H9 (cell line): ENCODE measurements around the gene UBE4B. TPM values are rescaled to one million over a fixed set of nuclear protein-coding genes. Genes with fewer than 3 reads are reported as not detected.
"Not testable (repeated sequence)": the region's sequence is repeated elsewhere in the genome, so short reads cannot be mapped to it uniquely, and the experiment has no call there.

ENCODE experiments used
- DNase-seq: peaks from one replicate; pipeline ENCODE4 v3.0.0-alpha.2; 2017
- H2AFZ ChIP-seq: one replicate; pipeline ENCODE4 v1.6.1; 2013; ENCODE audit warnings: mild to moderate bottlenecking, low read length, control low read depth, moderate library complexity
- H2AK5ac ChIP-seq: 2 replicates; pipeline ENCODE4 v1.6.1; 2013; ENCODE audit warnings: low read length, control low read depth, mixed read lengths; ENCODE audit not compliant: insufficient read length
- H2BK120ac ChIP-seq: one replicate; pipeline ENCODE4 v1.6.1; 2013; ENCODE audit warnings: low read depth, mild to moderate bottlenecking, low read length, control low read depth, inconsistent platforms; ENCODE audit not compliant: poor library complexity, severe bottlenecking
- H2BK12ac ChIP-seq: 2 replicates; pipeline ENCODE4 v1.6.1; 2013; ENCODE audit warnings: low read length, control low read depth, mixed read lengths, low read depth; ENCODE audit not compliant: insufficient read length
- H2BK15ac ChIP-seq: 2 replicates; pipeline ENCODE4 v1.6.1; 2013; ENCODE audit warnings: low read depth, low read length, control low read depth
- H2BK20ac ChIP-seq: one replicate; pipeline ENCODE4 v1.6.1; 2013; ENCODE audit warnings: low read depth, mild to moderate bottlenecking, low read length, control low read depth, inconsistent platforms; ENCODE audit not compliant: poor library complexity, severe bottlenecking
- H2BK5ac ChIP-seq: 2 replicates; pipeline ENCODE4 v1.6.1; 2013; ENCODE audit warnings: low read length, control low read depth, mixed read lengths; ENCODE audit not compliant: insufficient read length
- H3K14ac ChIP-seq: 2 replicates; pipeline ENCODE4 v1.6.1; 2013; ENCODE audit warnings: low read length, control low read depth; ENCODE audit not compliant: insufficient read depth
- H3K18ac ChIP-seq: 2 replicates; pipeline ENCODE4 v1.6.1; 2013; ENCODE audit warnings: low read depth, mild to moderate bottlenecking, mixed read lengths, low read length, control low read depth; ENCODE audit not compliant: insufficient read length
- H3K23ac ChIP-seq: 2 replicates; pipeline ENCODE4 v1.6.1; 2013; ENCODE audit warnings: low read length, control low read depth, mixed read lengths, low read depth; ENCODE audit not compliant: insufficient read length
- H3K23me2 ChIP-seq: 2 replicates; pipeline ENCODE4 v1.6.1; 2013; ENCODE audit warnings: low read depth, mild to moderate bottlenecking, mixed read lengths, low read length, control low read depth; ENCODE audit not compliant: insufficient read length, poor library complexity, severe bottlenecking
- H3K27ac ChIP-seq: 2 replicates; pipeline ENCODE4 v1.5.1; 2013; ENCODE audit warnings: low read length, control low read depth, mixed read lengths, low read depth; ENCODE audit not compliant: insufficient read length
- H3K27me3 ChIP-seq: 2 replicates; pipeline ENCODE4 v1.6.1; 2013; ENCODE audit warnings: low read length, control low read depth, inconsistent platforms; ENCODE audit not compliant: insufficient read depth
- H3K4ac ChIP-seq: 2 replicates; pipeline ENCODE4 v1.6.1; 2013; ENCODE audit warnings: low read depth, mild to moderate bottlenecking, control low read depth, inconsistent platforms, low read length, moderate library complexity
- H3K4me1 ChIP-seq: 2 replicates; pipeline ENCODE4 v1.6.1; 2013; ENCODE audit warnings: low read length, control low read depth, inconsistent platforms; ENCODE audit not compliant: insufficient read depth
- H3K4me2 ChIP-seq: 2 replicates; pipeline ENCODE4 v1.6.1; 2013; ENCODE audit warnings: low read length, control low read depth, mixed read lengths; ENCODE audit not compliant: insufficient read length, insufficient read depth
- H3K56ac ChIP-seq: 2 replicates; pipeline ENCODE4 v1.6.1; 2013; ENCODE audit warnings: low read depth, mild to moderate bottlenecking, mixed read lengths, low read length, control low read depth; ENCODE audit not compliant: insufficient read length
- H3K79me1 ChIP-seq: 2 replicates; pipeline ENCODE4 v1.6.1; 2013; ENCODE audit warnings: low read depth, mild to moderate bottlenecking, moderate library complexity, low read length, control low read depth, inconsistent platforms; ENCODE audit not compliant: insufficient read depth, poor library complexity, severe bottlenecking
- H3K79me2 ChIP-seq: 2 replicates; pipeline ENCODE4 v1.6.1; 2013; ENCODE audit warnings: low read length, control low read depth, inconsistent platforms; ENCODE audit not compliant: insufficient read depth
- H3K9ac ChIP-seq: 2 replicates; pipeline ENCODE4 v1.6.1; 2013; ENCODE audit warnings: low read length, control low read depth, mixed read lengths; ENCODE audit not compliant: insufficient read length; ENCODE audit errors: extremely low read depth
- H3K9me3 ChIP-seq: one replicate; pipeline ENCODE4 v1.6.1; 2013; ENCODE audit warnings: low read depth, low read length, inconsistent platforms; ENCODE audit not compliant: control insufficient read depth
- H3T11ph ChIP-seq: one replicate; pipeline ENCODE4 v1.6.1; 2013; ENCODE audit warnings: mild to moderate bottlenecking, low read length, control low read depth, inconsistent platforms
- H4K20me1 ChIP-seq: one replicate; pipeline ENCODE4 v1.6.1; 2013; ENCODE audit not compliant: control insufficient read depth, insufficient read length, insufficient read depth
- H4K5ac ChIP-seq: 2 replicates; pipeline ENCODE4 v1.6.1; 2013; ENCODE audit warnings: low read depth, mild to moderate bottlenecking, mixed read lengths, low read length, control low read depth; ENCODE audit not compliant: insufficient read length
- H4K8ac ChIP-seq: replicated peaks from 2 replicates; pipeline ENCODE4 v1.6.1; 2013; ENCODE audit warnings: low read length, control low read depth, mixed read lengths, low read depth; ENCODE audit not compliant: insufficient read length
- H4K91ac ChIP-seq: 2 replicates; pipeline ENCODE4 v1.6.1; 2013; ENCODE audit warnings: low read depth, mild to moderate bottlenecking, moderate library complexity, mixed read lengths, low read length, control low read depth; ENCODE audit not compliant: insufficient read length
- H3K27ac Mint-ChIP-seq, 3 experiments: 2 replicates in 2 of 3; 3 replicates in 1 of 3; pipeline ENCODE4 v1.8.0; 2020 to 2021; ENCODE audit warnings: mixed read lengths in 3 of 3, mild to moderate bottlenecking in 1 of 3, moderate library complexity in 1 of 3
- H3K27me3 Mint-ChIP-seq: 2 replicates; pipeline ENCODE4 v1.8.0; 2021; ENCODE audit warnings: low read depth, mild to moderate bottlenecking, moderate library complexity, mixed read lengths
- H3K36me3 Mint-ChIP-seq, 3 experiments: 2 replicates in 2 of 3; 3 replicates in 1 of 3; pipeline ENCODE4 v1.8.0; 2020 to 2021; ENCODE audit warnings: low read depth in 3 of 3, mixed read lengths in 3 of 3; ENCODE audit not compliant: insufficient read depth in 1 of 3
- H3K4me1 Mint-ChIP-seq, 2 experiments: 2 replicates each; pipeline ENCODE4 v1.8.0; 2020; ENCODE audit warnings: mixed read lengths in 2 of 2
- H3K4me3 Mint-ChIP-seq, 2 experiments: 2 replicates in 1 of 2; 3 replicates in 1 of 2; pipeline ENCODE4 v1.8.0; 2020 to 2021; ENCODE audit warnings: mild to moderate bottlenecking in 2 of 2, mixed read lengths in 2 of 2, moderate library complexity in 1 of 2
- H3K9me3 Mint-ChIP-seq, 2 experiments: 2 replicates in 1 of 2; 3 replicates in 1 of 2; pipeline ENCODE4 v1.8.0; 2020; ENCODE audit warnings: mild to moderate bottlenecking in 2 of 2, mixed read lengths in 2 of 2, moderate library complexity in 1 of 2
- CTCF ChIP-seq: fragments of 200-600 bp; sonication (generic); conservative IDR thresholded peaks from 3 replicates; pipeline ENCODE4 v1.8.0; 2021; ENCODE audit warnings: antibody characterized with exemption, mild to moderate bottlenecking
- WGBS: extraction: QIAGEN DNeasy Blood & Tissue Kit; methylation state at CpG from one replicate; pipeline ENCODE4 v1.1.7; 2013; ENCODE audit warnings: missing lambda C conversion rate, low lambda C conversion rate, mixed read lengths; ENCODE audit not compliant: insufficient read length; ENCODE audit errors: extremely low coverage; 5-methylcytosine and 5-hydroxymethylcytosine counted together
- total RNA-seq: library from RNA; stranded (reverse); gene quantifications from 2 replicates; pipeline ENCODE4 v1.2.1, GENCODE V29; 2021

Gene UBE4B
- total RNA-seq, 1 experiment from 2014 or later = 67.6 TPM

DNA sequence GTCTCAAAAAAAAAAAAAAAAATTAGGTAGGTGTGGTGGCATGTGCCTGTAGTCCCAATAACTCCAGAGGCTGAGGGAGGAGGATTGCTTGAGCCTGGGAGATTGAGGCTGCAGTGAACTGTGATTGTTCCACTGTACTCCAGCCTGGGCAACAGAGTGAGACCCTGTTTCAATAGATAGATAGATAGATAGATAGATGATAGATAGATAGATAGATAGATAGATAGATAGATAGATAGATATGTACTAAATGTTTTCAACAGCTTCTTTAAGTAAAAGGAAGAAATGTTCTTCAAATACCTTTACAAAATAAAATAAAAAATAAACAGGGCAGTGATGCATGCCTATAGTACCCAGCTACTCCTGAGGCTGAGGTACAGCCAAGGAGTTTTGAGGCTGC is 187.4 kb downstream of the UBE4B start:
- Histone ChIP-seq H2BK20ac (no peak overlapping the region), H3K23me2 (no peaks in the 10 kb centered on the region), H3K9me3 (no peaks in the 10 kb centered on the region), H3K23ac (no peak overlapping the region), H3K27me3 (no peaks in the 10 kb centered on the region), H4K8ac (no peak overlapping the region), H3K79me1 (peaks cover 7% of the 10 kb centered on the region), H3K56ac (no peak overlapping the region), H3K79me2 (peaks cover 38% of the 10 kb centered on the region; the same call in 1 of the 2 replicates), H4K5ac (no peak overlapping the region), H2AFZ (no peak overlapping the region), H2BK12ac (no peak overlapping the region), H2AK5ac (no peak overlapping the region), H3K4ac (no peak overlapping the region), H4K91ac (no peak overlapping the region), H3K27ac (no peak overlapping the region), H4K20me1 (no peaks in the 10 kb centered on the region), H3T11ph (no peak overlapping the region), H2BK15ac (no peak overlapping the region), H3K9ac (no peak overlapping the region), H3K18ac (no peak overlapping the region), H3K14ac (no peak overlapping the region), H3K4me1 (no peaks in the 10 kb centered on the region), H2BK5ac (no peak overlapping the region), H3K4me2 (no peak overlapping the region), H2BK120ac (no peak overlapping the region)
- Mint-ChIP-seq H3K27me3 (no peaks in the 10 kb centered on the region), H3K4me1 (peaks cover 17 to 23% of the 10 kb centered on the region in 2 experiments), H3K36me3 (peaks cover 4 to 9% (median 8%) of the 10 kb centered on the region in 3 experiments; a peak in 4 of 7 replicates), H3K27ac (no peak overlapping the region), H3K9me3 (peaks cover 4 to 10% of the 10 kb centered on the region in 2 experiments), H3K4me3 (no peak overlapping the region)
- DNase-seq = no peak
- no peak for TF ChIP-seq CTCF

GRCh38 chr1:10220657-10221056 is 187.9 kb downstream of the UBE4B start:
- H3K18ac ChIP-seq, H3K27ac ChIP-seq, H4K8ac ChIP-seq, H3K56ac ChIP-seq, H4K91ac ChIP-seq, H3K4me3 Mint-ChIP-seq, H2BK20ac ChIP-seq, H3K14ac ChIP-seq, H3K23me2 ChIP-seq, H3K27me3 Mint-ChIP-seq, H2BK15ac ChIP-seq, DNase-seq, H4K20me1 ChIP-seq, H4K5ac ChIP-seq, H3T11ph ChIP-seq, H3K9me3 ChIP-seq, H3K4ac ChIP-seq, H2AFZ ChIP-seq, H2AK5ac ChIP-seq, H2BK5ac ChIP-seq, H2BK12ac ChIP-seq, H3K9ac ChIP-seq, H3K4me1 ChIP-seq, H3K4me2 ChIP-seq, H3K27ac Mint-ChIP-seq, H2BK120ac ChIP-seq, H3K23ac ChIP-seq, H3K79me1 ChIP-seq, H3K27me3 ChIP-seq: not testable (repeated sequence)
- peaks cover 4 to 13% (median 13%) of the 10 kb centered on the region in 3 experiments; a peak in 4 of 7 replicates for H3K36me3 Mint-ChIP-seq
- no CpG with 5 or more reads among the region's 6 CpGs for WGBS
- H3K79me2 ChIP-seq = peaks cover 37% of the 10 kb centered on the region; the same call in 1 of the 2 replicates
- peaks cover 20 to 25% of the 10 kb centered on the region in 2 experiments for H3K4me1 Mint-ChIP-seq
- H3K9me3 Mint-ChIP-seq = peaks cover 4 to 12% of the 10 kb centered on the region in 2 experiments
